PC-9 (cell line): Measurements from ENCODE around the gene ROBO1. TPM values are rescaled to one million over a fixed set of nuclear protein-coding genes. Genes with fewer than 3 reads are reported as not detected.

Experiments used
- BruUV-seq: library from RNA; stranded (reverse); fragments of 400-500 nt; replicated peaks from 2 replicates; lab custom pipeline; 2021; lab: Mats Ljungman, UMichigan
- CTCF ChIA-PET: fragments of 300-600 bp; sonication (Branson Sonifier 250); formaldehyde crosslinking; loops from one replicate; lab custom pipeline; 2022; ENCODE audit warnings: antibody characterized with exemption; lab: Charles Lee
- POLR2A ChIA-PET: fragments of 300-600 bp; sonication (Branson Sonifier 250); formaldehyde crosslinking; loops from one replicate; lab custom pipeline; 2022; ENCODE audit warnings: antibody characterized with exemption; ENCODE audit not compliant: unreplicated experiment; lab: Charles Lee
- DNase-seq, 2 experiments: peaks; one replicate each; pipeline versions ENCODE4 v3.0.0 to v3.0.0-alpha.2; 2015 to 2022; ENCODE audit warnings: mixed read lengths in 1 of 2
- H2AFZ ChIP-seq: fragments of 200-600 bp; sonication (generic); 2 replicates; pipeline ENCODE4 v1.8.1; 2017; ENCODE audit warnings: antibody characterized with exemption
- H3F3A ChIP-seq: fragments of 200-600 bp; sonication (generic); 2 replicates; pipeline ENCODE4 v1.8.1; 2017; ENCODE audit warnings: antibody characterized with exemption, mild to moderate bottlenecking, low read depth; ENCODE audit not compliant: insufficient read depth
- H3K27ac ChIP-seq: fragments of 200-600 bp; sonication (generic); 2 replicates; pipeline ENCODE4 v1.6.1; 2016; ENCODE audit warnings: mixed run types
- H3K27me3 ChIP-seq: fragments of 200-600 bp; sonication (generic); 2 replicates; pipeline ENCODE4 v1.6.1; 2016; ENCODE audit warnings: low read depth, mixed run types; ENCODE audit not compliant: insufficient read depth
- H3K36me3 ChIP-seq: fragments of 200-600 bp; sonication (generic); 2 replicates; pipeline ENCODE4 v1.6.1; 2016; ENCODE audit warnings: low read depth, mixed run types
- H3K4me1 ChIP-seq: fragments of 200-600 bp; sonication (generic); replicated peaks from 2 replicates; pipeline ENCODE4 v1.6.1; 2016; ENCODE audit warnings: mixed run types; ENCODE audit not compliant: insufficient read depth
- H3K4me2 ChIP-seq: fragments of 200-600 bp; sonication (generic); 2 replicates; pipeline ENCODE4 v1.6.1; 2017; ENCODE audit warnings: mixed run types
- H3K4me3 ChIP-seq: fragments of 200-600 bp; sonication (generic); 2 replicates; pipeline ENCODE4 v1.6.1; 2016; ENCODE audit warnings: mixed run types
- H3K79me2 ChIP-seq: fragments of 200-600 bp; sonication (generic); 2 replicates; pipeline ENCODE4 v1.6.1; 2017; ENCODE audit warnings: low read depth, mixed run types
- H3K9me2 ChIP-seq: fragments of 200-600 bp; sonication (generic); 2 replicates; pipeline ENCODE4 v1.8.1; 2017; ENCODE audit warnings: mild to moderate bottlenecking; ENCODE audit not compliant: insufficient read depth
- H3K9me3 ChIP-seq: fragments of 200-600 bp; sonication (generic); 2 replicates; pipeline ENCODE4 v1.8.1; 2016; ENCODE audit warnings: low read depth; ENCODE audit not compliant: insufficient read depth
- H4K20me1 ChIP-seq: fragments of 200-600 bp; sonication (generic); 2 replicates; pipeline ENCODE4 v1.8.1; 2017; ENCODE audit not compliant: insufficient read depth
- EZH2 ChIP-seq: fragments of 200-600 bp; sonication (generic); IDR thresholded peaks from 2 replicates; pipeline ENCODE4 v1.8.0; 2017; ENCODE audit warnings: antibody characterized with exemption, low read depth
- intact Hi-C: fragments of 100-400 bp; cut with micrococcal nuclease; formaldehyde crosslinking; loops from one replicate; pipeline ENCODE4 v1.10.0; 2022; ENCODE audit not compliant: unreplicated experiment
- total RNA-seq: library from RNA; stranded (reverse); gene quantifications from 2 replicates; pipeline ENCODE4 v1.2.3, GENCODE V29; 2021
- TF ChIP-seq, protein P1 (sequence below): fragments of 200-600 bp; sonication (generic); conservative IDR thresholded peaks from 2 replicates; pipeline ENCODE4 v1.6.1; 2017; ENCODE audit warnings: mixed run types, antibody characterized with exemption, mild to moderate bottlenecking, moderate library complexity

The ROBO1 gene
- total RNA-seq, 1 experiment from 2014 or later = 17.5 TPM

DNA sequence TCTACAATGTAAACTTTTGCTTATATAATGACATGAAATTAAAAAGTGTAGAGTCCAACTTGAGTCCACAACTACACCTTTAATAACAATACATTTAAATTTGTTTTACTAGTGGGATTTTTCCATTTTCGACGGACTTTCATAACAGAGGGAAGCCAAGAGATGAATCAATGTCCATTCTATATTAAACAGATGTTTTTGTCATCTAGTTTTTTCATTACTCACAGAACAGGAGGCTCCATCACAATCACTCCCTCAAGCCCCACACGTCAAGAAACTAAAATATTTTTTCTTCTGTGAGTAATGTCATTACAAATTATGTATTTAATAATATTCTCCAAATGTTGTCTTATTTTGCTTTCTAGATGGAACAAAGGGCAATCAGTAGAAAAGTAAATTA is 932.9 kb downstream of the ROBO1 start:
- Histone ChIP-seq H3K9me2 (no peaks in the 10 kb centered on the region; the same call in 1 of the 2 replicates), H3F3A (no peaks in the 10 kb centered on the region), H3K9me3 (no peaks in the 10 kb centered on the region), H3K27me3 (no peaks in the 10 kb centered on the region), H3K4me3 (no peak overlapping the region), H3K36me3 (no peaks in the 10 kb centered on the region), H4K20me1 (no peaks in the 10 kb centered on the region), H3K79me2 (no peaks in the 10 kb centered on the region), H3K4me1 (peaks cover 4% of the 10 kb centered on the region; the same call in 1 of the 2 replicates), H3K4me2 (no peak overlapping the region), H2AFZ (no peak overlapping the region), H3K27ac (no peak overlapping the region)
- BruUV-seq = no TSS peak
- intact Hi-C loops = no loop called here
- no peak for TF ChIP-seq EZH2
- TF ChIP-seq, protein P1, sequence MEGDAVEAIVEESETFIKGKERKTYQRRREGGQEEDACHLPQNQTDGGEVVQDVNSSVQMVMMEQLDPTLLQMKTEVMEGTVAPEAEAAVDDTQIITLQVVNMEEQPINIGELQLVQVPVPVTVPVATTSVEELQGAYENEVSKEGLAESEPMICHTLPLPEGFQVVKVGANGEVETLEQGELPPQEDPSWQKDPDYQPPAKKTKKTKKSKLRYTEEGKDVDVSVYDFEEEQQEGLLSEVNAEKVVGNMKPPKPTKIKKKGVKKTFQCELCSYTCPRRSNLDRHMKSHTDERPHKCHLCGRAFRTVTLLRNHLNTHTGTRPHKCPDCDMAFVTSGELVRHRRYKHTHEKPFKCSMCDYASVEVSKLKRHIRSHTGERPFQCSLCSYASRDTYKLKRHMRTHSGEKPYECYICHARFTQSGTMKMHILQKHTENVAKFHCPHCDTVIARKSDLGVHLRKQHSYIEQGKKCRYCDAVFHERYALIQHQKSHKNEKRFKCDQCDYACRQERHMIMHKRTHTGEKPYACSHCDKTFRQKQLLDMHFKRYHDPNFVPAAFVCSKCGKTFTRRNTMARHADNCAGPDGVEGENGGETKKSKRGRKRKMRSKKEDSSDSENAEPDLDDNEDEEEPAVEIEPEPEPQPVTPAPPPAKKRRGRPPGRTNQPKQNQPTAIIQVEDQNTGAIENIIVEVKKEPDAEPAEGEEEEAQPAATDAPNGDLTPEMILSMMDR = no peak
- ChIA-PET CTCF (no interaction called here), POLR2A (no interaction called here)
- no peak for DNase-seq

DNA sequence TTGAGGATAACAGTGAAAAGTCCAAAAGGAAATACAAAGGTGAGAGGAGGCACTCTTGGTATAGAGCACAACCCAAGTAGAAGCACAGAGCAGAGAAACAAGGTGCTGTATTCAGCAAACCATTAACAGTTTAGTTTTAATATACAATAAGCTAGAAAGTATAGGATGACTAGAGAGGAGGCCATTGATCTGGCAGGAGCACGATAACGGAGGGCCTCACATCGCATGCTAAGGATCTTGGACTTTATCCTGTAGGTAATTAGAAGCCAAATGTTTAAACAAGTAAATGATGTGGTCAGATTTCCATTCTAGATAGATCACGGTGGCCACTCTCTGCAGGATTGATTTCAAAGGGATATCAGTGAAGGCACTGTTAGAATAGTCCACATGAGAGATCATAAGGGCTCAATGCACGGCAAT is 935.0 kb downstream of the ROBO1 start:
- CTCF ChIA-PET = no interaction called here
- POLR2A ChIA-PET = no interaction called here

DNA sequence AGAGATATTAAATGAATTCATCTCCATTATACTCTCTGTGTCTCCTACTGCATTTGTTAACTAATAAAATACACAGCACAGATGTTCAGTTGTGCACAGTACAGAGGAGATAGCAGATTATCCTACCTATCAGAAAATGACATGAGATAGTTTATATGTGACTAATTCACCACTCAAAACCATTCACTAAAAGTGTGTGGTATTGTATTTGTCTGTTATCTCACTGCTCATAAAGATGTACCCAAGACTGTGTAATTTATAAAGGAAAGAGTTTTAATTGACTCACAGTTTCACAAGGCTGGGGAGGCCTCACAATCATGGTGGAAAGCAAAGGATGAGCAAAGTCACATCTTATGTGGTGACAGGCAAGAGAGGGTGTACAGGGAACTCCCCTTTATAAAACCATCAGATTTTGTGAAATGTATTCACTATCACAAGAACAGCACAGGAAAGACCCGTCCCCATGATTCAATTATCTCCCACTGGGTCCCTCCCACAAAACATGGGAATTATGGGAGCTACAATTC is 936.3 kb downstream of the ROBO1 start:
- H4K20me1 ChIP-seq = no peaks in the 10 kb centered on the region
- BruUV-seq = no TSS peak
- H3K36me3 ChIP-seq = no peaks in the 10 kb centered on the region
- H3K4me1 ChIP-seq = no peaks in the 10 kb centered on the region
- ChIA-PET CTCF (no interaction called here), POLR2A (no interaction called here)
- intact Hi-C loops = no loop called here
- H3K27me3 ChIP-seq = no peaks in the 10 kb centered on the region
- H3K27ac ChIP-seq = no peak overlapping the region
- no peaks in the 10 kb centered on the region for H3K9me2 ChIP-seq
- no peak for DNase-seq
- no peaks in the 10 kb centered on the region for H3K79me2 ChIP-seq
- TF ChIP-seq EZH2 = no peak
- TF ChIP-seq, protein P1 = no peak
- H2AFZ ChIP-seq = no peak overlapping the region
- H3F3A ChIP-seq = no peaks in the 10 kb centered on the region
- H3K4me3 ChIP-seq = no peak overlapping the region
- no peaks in the 10 kb centered on the region for H3K9me3 ChIP-seq
- H3K4me2 ChIP-seq = no peak overlapping the region

More for the DNA sequence above, 935.0 kb downstream of the ROBO1 start:
- H3K36me3 ChIP-seq = no peaks in the 10 kb centered on the region
- no peaks in the 10 kb centered on the region for H3K79me2 ChIP-seq
- no peaks in the 10 kb centered on the region; the same call in 1 of the 2 replicates for H3K9me2 ChIP-seq
- no peak overlapping the region for H2AFZ ChIP-seq
- H3K27ac ChIP-seq = no peak overlapping the region
- H4K20me1 ChIP-seq = no peaks in the 10 kb centered on the region
- DNase-seq = no peak
- no peak overlapping the region for H3K4me2 ChIP-seq
- no peaks in the 10 kb centered on the region for H3K27me3 ChIP-seq
- intact Hi-C loops = no loop called here
- H3K9me3 ChIP-seq = no peaks in the 10 kb centered on the region
- H3K4me1 ChIP-seq = no peaks in the 10 kb centered on the region
- no TSS peak for BruUV-seq
- H3K4me3 ChIP-seq = no peak overlapping the region
- TF ChIP-seq EZH2 = no peak
- TF ChIP-seq, protein P1 = no peak
- no peaks in the 10 kb centered on the region for H3F3A ChIP-seq
